Activated CD4-positive, alpha-beta T cell treated with anti-CD3 and anti-CD28 coated beads, Interleukin-2, Interleukin-4, amounts not matched to agents 100 ng/mL and 50 ng/mL, durations not matched to agents 16 hours and 8 hours (primary cell): ENCODE measurements around the gene OLFM4.

Source experiments
- DNase-seq: peaks from one replicate; pipeline ENCODE4 v3.0.0-alpha.2; 2020; ENCODE audit warnings: low spot score

Gene OLFM4

GRCh38 chr13:53014495-53015443 is 13.8 kb upstream of the OLFM4 start:
- no peak for DNase-seq

GRCh38 chr13:53015971-53016370 is 12.6 kb upstream of the OLFM4 start:
- DNase-seq = no peak

- DNase-seq = no peak
Observed at GRCh38 chr13:53017433-53017970, 11.1 kb upstream of the OLFM4 start.

GRCh38 chr13:53018690-53019647 is 9.6 kb upstream of the OLFM4 start:
- no peak for DNase-seq

GRCh38 chr13:53020764-53021335 is 7.8 kb upstream of the OLFM4 start:
- DNase-seq = no peak

GRCh38 chr13:53023246-53023645 is 5.4 kb upstream of the OLFM4 start:
- no peak for DNase-seq

- DNase-seq = no peak
Observed at GRCh38 chr13:53028063-53028462, 550 bp upstream of the OLFM4 start.

GRCh38 chr13:53032849-53033248 is 4.2 kb downstream of the OLFM4 start:
- DNase-seq = no peak

- DNase-seq = no peak
Observed at GRCh38 chr13:53038993-53039392, 10.4 kb downstream of the OLFM4 start.

GRCh38 chr13:53041968-53042516 is 13.4 kb downstream of the OLFM4 start:
- no peak for DNase-seq

GRCh38 chr13:53042877-53043276 is 14.3 kb downstream of the OLFM4 start:
- no peak for DNase-seq

GRCh38 chr13:53043398-53043797 is 14.8 kb downstream of the OLFM4 start:
- no peak for DNase-seq

GRCh38 chr13:53045189-53045588 is 16.6 kb downstream of the OLFM4 start:
- no peak for DNase-seq

GRCh38 chr13:53048880-53049279 is 20.3 kb downstream of the OLFM4 start:
- DNase-seq = no peak

- no peak for DNase-seq
Observed at GRCh38 chr13:53050151-53050550, 21.5 kb downstream of the OLFM4 start.

- DNase-seq = no peak
Observed at GRCh38 chr13:53052675-53053074, 24.1 kb downstream of the OLFM4 start.

GRCh38 chr13:53054569-53054968 is 26.0 kb downstream of the OLFM4 start:
- no peak for DNase-seq

- DNase-seq = no peak
Observed at GRCh38 chr13:53058065-53058679, 29.6 kb downstream of the OLFM4 start.

- no peak for DNase-seq
Observed at GRCh38 chr13:53060840-53061490, 32.4 kb downstream of the OLFM4 start.

GRCh38 chr13:53064731-53065130 is 36.1 kb downstream of the OLFM4 start:
- DNase-seq = no peak

- DNase-seq = no peak
Observed at GRCh38 chr13:53066411-53066810, 37.8 kb downstream of the OLFM4 start.
